ENCODE data around the gene TRAPPC13.
A peak's percentile ranks its signal among the peaks of the same experiment; 100 is the strongest.

TRAPPC13 gene

DNA sequence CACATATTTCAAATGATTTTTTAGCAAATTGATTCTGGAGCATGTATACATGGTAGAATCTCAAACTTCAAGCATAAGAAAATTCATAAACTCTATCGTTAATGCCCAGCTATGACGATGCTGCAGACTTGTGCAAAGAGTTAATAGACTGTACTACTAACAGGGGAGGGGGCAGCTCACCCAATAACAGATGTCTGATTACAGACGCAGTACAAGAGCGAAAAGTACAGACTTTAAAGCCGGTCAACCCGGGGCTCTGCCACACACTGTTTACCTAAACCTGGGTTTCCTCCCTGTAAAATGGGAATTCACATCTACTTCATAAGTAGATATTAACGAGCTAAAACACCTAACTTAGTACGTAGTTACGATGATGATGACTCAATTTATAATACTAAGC, 1.3 kb upstream of the TRAPPC13 start:
- no peaks in the 10 kb centered on the region for H3K36me3 ChIP-seq (replicated peaks; ENCODE audit: insufficient read depth, low read length)
- peak overlapping the region; percentile 87; the same call in 1 of the 2 replicates for H3K27ac ChIP-seq (ENCODE audit: low read length)
- H2AFZ ChIP-seq (ENCODE audit: low read length): peak overlapping the region; percentile 89
- no peaks in the 10 kb centered on the region for H3K9me3 ChIP-seq (replicated peaks; ENCODE audit: insufficient read depth, low read length)
- DNase-seq: peak; percentile 6
- H3K4me3 ChIP-seq (ENCODE audit: low read length): peak overlapping the region; percentile 97
- TF ChIP-seq EZH2phosphoT487 (IDR thresholded peaks at IDR 0.05; ENCODE audit: low read length) (no peak), EZH2 (optimal IDR thresholded peaks at IDR 0.05; ENCODE audit: low read depth, low read length) (no peak)
- TF ChIP-seq, protein P1, sequence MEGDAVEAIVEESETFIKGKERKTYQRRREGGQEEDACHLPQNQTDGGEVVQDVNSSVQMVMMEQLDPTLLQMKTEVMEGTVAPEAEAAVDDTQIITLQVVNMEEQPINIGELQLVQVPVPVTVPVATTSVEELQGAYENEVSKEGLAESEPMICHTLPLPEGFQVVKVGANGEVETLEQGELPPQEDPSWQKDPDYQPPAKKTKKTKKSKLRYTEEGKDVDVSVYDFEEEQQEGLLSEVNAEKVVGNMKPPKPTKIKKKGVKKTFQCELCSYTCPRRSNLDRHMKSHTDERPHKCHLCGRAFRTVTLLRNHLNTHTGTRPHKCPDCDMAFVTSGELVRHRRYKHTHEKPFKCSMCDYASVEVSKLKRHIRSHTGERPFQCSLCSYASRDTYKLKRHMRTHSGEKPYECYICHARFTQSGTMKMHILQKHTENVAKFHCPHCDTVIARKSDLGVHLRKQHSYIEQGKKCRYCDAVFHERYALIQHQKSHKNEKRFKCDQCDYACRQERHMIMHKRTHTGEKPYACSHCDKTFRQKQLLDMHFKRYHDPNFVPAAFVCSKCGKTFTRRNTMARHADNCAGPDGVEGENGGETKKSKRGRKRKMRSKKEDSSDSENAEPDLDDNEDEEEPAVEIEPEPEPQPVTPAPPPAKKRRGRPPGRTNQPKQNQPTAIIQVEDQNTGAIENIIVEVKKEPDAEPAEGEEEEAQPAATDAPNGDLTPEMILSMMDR (IDR thresholded peaks at IDR 0.05; ENCODE audit: low read length): no peak
- H3F3A ChIP-seq (ENCODE audit: insufficient read depth, low read length): 0 out of 2 replicates have a peak, but pooled peaks cover 5% of the 10 kb centered on the region
- H3K9me2 ChIP-seq (replicated peaks; ENCODE audit: insufficient read depth, low read length): no peaks in the 10 kb centered on the region
- H3K4me2 ChIP-seq (ENCODE audit: low read depth, low read length): peak overlapping the region; percentile 97
- H4K20me1 ChIP-seq (ENCODE audit: insufficient read depth, low read length): no peaks in the 10 kb centered on the region
- H3K79me2 ChIP-seq (ENCODE audit: low read length): peaks cover 84% of the 10 kb centered on the region
- H3K9ac ChIP-seq (ENCODE audit: low read length): peak overlapping the region; percentile 83; the same call in 1 of the 2 replicates
- no peaks in the 10 kb centered on the region for H3K27me3 ChIP-seq (replicated peaks; ENCODE audit: insufficient read depth, low read length)
- H3K4me1 ChIP-seq (ENCODE audit: low read length): peaks cover 20% of the 10 kb centered on the region; the same call in 1 of the 2 replicates

DNA sequence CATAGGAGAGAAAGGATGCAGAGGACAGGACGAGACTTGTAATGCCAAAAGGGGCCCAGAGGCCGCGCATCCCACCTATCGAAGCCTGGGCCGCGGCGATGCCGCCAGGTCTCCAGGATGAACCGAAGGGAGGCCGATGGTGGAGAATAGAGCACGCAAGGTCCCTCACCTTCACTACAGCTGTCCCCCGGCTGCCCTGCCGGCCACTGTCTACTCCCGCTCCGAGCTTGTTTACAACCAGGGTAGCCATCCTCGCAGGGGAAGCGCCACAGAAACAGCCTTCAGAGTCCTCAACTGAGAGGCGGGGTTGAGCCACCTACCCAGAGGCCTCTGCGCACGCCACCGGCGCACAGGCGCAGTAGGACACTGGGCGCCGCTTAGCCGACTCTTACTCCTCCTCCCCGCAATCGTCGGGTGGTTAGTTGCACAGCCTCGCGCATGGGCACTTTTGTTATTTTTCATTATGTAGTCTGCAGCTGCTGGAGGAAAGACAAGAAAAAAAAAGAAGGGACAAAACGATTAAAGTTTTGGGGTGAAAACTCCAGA, 729 bp upstream of the TRAPPC13 start, which contains the start of gene TRIM23:
Gene TRIM23, minus strand, starts transcription at position 309 of the 546 bp plus-strand sequence. Its CDS starts 59 bp downstream, at position 250.
- Histone ChIP-seq H3K36me3 (replicated peaks; ENCODE audit: insufficient read depth, low read length) (no peaks in the 10 kb centered on the region; the same call in 1 of the 2 replicates), H3K9ac (ENCODE audit: low read length) (peak within 1 kb of the TSS; percentile 83), H4K20me1 (ENCODE audit: insufficient read depth, low read length) (no peaks in the 10 kb centered on the region), H3K4me3 (ENCODE audit: low read length) (peak within 1 kb of the TSS; percentile 97), H3K9me2 (replicated peaks; ENCODE audit: insufficient read depth, low read length) (no peaks in the 10 kb centered on the region), H3K79me2 (ENCODE audit: low read length) (peaks cover 85% of the 10 kb centered on the region), H3K9me3 (replicated peaks; ENCODE audit: insufficient read depth, low read length) (no peaks in the 10 kb centered on the region), H3F3A (ENCODE audit: insufficient read depth, low read length) (0 out of 2 replicates have a peak, but pooled peaks cover 5% of the 10 kb centered on the region), H3K27ac (ENCODE audit: low read length) (peak within 1 kb of the TSS; percentile 87), H3K4me1 (ENCODE audit: low read length) (peaks cover 16% of the 10 kb centered on the region; the same call in 1 of the 2 replicates), H3K27me3 (replicated peaks; ENCODE audit: insufficient read depth, low read length) (no peaks in the 10 kb centered on the region), H2AFZ (ENCODE audit: low read length) (peak within 1 kb of the TSS; percentile 91), H3K4me2 (ENCODE audit: low read depth, low read length) (peak within 1 kb of the TSS; percentile 97)
- TF ChIP-seq, protein P1 (IDR thresholded peaks at IDR 0.05; ENCODE audit: low read length): no peak
- TF ChIP-seq EZH2 (optimal IDR thresholded peaks at IDR 0.05; ENCODE audit: low read depth, low read length) (no peak), EZH2phosphoT487 (IDR thresholded peaks at IDR 0.05; ENCODE audit: low read length) (no peak)
- DNase-seq: peak; percentile 96

DNA sequence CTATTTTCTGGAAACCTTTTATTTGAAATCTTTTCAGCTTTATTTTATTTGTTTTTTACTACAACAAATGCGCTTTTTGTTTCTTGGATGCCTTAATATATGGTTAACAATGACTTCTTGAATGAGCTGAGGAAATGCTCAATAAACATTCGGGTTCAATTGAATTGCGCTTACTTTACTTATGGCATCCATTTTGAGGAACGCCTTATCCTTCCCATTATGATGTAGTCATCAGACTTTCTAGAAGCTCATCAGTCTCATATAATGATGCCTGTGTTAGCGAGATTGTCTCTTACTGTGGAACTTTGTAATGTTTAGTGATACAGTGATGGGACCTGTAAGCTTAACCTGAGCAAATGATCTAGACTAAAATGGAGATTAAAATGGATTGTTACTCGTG, 916 bp downstream of the TRAPPC13 start:
- Histone ChIP-seq H3K36me3 (replicated peaks; ENCODE audit: insufficient read depth, low read length) (peaks cover 7% of the 10 kb centered on the region), H4K20me1 (ENCODE audit: insufficient read depth, low read length) (no peaks in the 10 kb centered on the region), H3K9me2 (replicated peaks; ENCODE audit: insufficient read depth, low read length) (no peaks in the 10 kb centered on the region), H3K4me1 (ENCODE audit: low read length) (peaks cover 16% of the 10 kb centered on the region; the same call in 1 of the 2 replicates), H3K4me2 (ENCODE audit: low read depth, low read length) (peak overlapping the region; percentile 70), H3K79me2 (ENCODE audit: low read length) (peaks cover 86% of the 10 kb centered on the region), H3K27me3 (replicated peaks; ENCODE audit: insufficient read depth, low read length) (no peaks in the 10 kb centered on the region), H2AFZ (ENCODE audit: low read length) (no peak overlapping the region), H3K9me3 (replicated peaks; ENCODE audit: insufficient read depth, low read length) (no peaks in the 10 kb centered on the region), H3F3A (ENCODE audit: insufficient read depth, low read length) (0 out of 2 replicates have a peak, but pooled peaks cover 5% of the 10 kb centered on the region), H3K27ac (ENCODE audit: low read length) (peak overlapping the region; percentile 87; the same call in 1 of the 2 replicates), H3K9ac (ENCODE audit: low read length) (peak overlapping the region; percentile 83; the same call in 1 of the 2 replicates), H3K4me3 (ENCODE audit: low read length) (peak overlapping the region; percentile 97)
- DNase-seq: no peak
- TF ChIP-seq EZH2phosphoT487 (IDR thresholded peaks at IDR 0.05; ENCODE audit: low read length) (no peak), EZH2 (optimal IDR thresholded peaks at IDR 0.05; ENCODE audit: low read depth, low read length) (no peak)
- TF ChIP-seq, protein P1 (IDR thresholded peaks at IDR 0.05; ENCODE audit: low read length): no peak
